Measurements from ENCODE around the gene PLEKHA1.

DNA sequence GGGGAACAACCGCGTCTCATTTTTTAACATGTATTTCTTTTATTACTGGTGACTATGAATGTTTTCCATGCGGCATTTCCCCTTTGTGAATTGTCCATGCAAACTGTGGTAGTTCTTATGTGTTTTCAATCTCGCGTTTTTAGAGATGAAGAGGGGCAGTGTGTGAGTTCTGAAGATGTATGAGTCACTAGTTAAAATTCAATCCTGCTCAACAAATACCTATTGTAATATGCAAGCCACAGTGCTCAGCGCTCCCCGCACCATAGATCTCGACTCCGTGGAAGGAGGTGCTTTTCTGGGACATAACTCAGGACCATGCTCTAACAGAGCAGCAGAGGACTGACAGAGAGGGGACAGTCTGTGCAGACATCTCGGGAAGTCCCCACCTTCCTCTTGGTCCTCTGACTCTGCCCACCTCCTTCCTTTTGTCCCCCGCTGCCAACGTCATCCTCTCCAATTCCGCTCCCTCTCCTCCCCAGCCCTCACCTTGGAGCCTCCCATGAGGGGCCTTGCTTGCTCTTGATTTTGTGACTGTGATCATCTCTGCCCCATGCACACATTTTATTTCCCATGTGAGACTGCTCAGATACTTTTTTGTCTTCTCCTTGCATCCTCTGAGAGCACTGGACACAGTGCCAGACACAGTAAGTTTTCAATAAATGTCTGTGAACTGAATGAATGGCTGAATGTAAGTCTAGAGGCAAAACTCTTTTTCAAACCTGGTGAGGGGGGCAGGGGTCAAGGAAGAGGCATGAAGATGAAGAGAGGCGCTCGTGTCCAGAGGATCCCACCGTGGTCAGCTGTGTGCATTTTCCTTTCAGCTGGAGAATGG, 42.7 kb upstream of the PLEKHA1 start:
- TF ChIP-seq GATA2 (IDR thresholded peaks at IDR 0.05; ENCODE audit: low read depth, low read length) (no peak), GATA3 (IDR thresholded peaks at IDR 0.05; ENCODE audit: low read depth, low read length) (no peak)
